NCI-H146 (cell line): ENCODE measurements around the gene ATP11A.

ENCODE experiments used
- DNase-seq: peaks from one replicate; lab custom pipeline; 2025; lab: John Stamatoyannopoulos, UW

The ATP11A gene

GRCh38 chr13:112710855-112711527 lies 21.2 kb downstream of the ATP11A start:
- DNase-seq, result no peak

- DNase-seq, result peak; percentile 54
Measured at GRCh38 chr13:112711528-112712265, 21.9 kb downstream of the ATP11A start.

GRCh38 chr13:112712451-112713207 lies 22.8 kb downstream of the ATP11A start:
- no peak for DNase-seq

- DNase-seq, result no peak
Measured at GRCh38 chr13:112713517-112714253, 23.8 kb downstream of the ATP11A start.

- no peak for DNase-seq
Measured at GRCh38 chr13:112714376-112715174, 24.7 kb downstream of the ATP11A start.

- DNase-seq, result no peak
Measured at GRCh38 chr13:112715210-112715609, 25.4 kb downstream of the ATP11A start.

GRCh38 chr13:112715715-112716460 lies 26.1 kb downstream of the ATP11A start:
- no peak for DNase-seq

GRCh38 chr13:112716461-112716820 lies 26.6 kb downstream of the ATP11A start:
- no peak for DNase-seq

- DNase-seq, result no peak
Measured at GRCh38 chr13:112716841-112717520, 27.1 kb downstream of the ATP11A start.

GRCh38 chr13:112718318-112718717 lies 28.5 kb downstream of the ATP11A start:
- no peak for DNase-seq

GRCh38 chr13:112719016-112719415 lies 29.2 kb downstream of the ATP11A start:
- DNase-seq, result no peak

- DNase-seq, result no peak
Measured at GRCh38 chr13:112719556-112719955, 29.7 kb downstream of the ATP11A start.

- no peak for DNase-seq
Measured at GRCh38 chr13:112720251-112720650, 30.4 kb downstream of the ATP11A start.

GRCh38 chr13:112720814-112721197 lies 31.0 kb downstream of the ATP11A start:
- no peak for DNase-seq

- DNase-seq, result no peak
Measured at GRCh38 chr13:112721198-112722104, 31.6 kb downstream of the ATP11A start.

GRCh38 chr13:112722433-112723263 lies 32.8 kb downstream of the ATP11A start:
- DNase-seq, result no peak

- no peak for DNase-seq
Measured at GRCh38 chr13:112723771-112724170, 33.9 kb downstream of the ATP11A start.

GRCh38 chr13:112724788-112725345 lies 35.0 kb downstream of the ATP11A start:
- no peak for DNase-seq
